Mucosa of rectum (tissue), 2 donors: Measurements from ENCODE around the gene IRS4.

ENCODE experiments used
- H3K27ac ChIP-seq, 2 donors: one replicate each; pipeline ENCODE4 v1.7.0; 2013; ENCODE audit warnings: inconsistent platforms in 2 of 2, low read depth in 2 of 2, low read length in 2 of 2
- H3K27me3 ChIP-seq, 2 donors: one replicate each; pipeline ENCODE4 v1.7.0; 2013; ENCODE audit warnings: low read length in 2 of 2; ENCODE audit not compliant: control insufficient read depth in 2 of 2, insufficient read depth in 2 of 2
- H3K36me3 ChIP-seq, 2 donors: one replicate each; pipeline ENCODE4 v1.7.0; 2013; ENCODE audit warnings: low read length in 2 of 2; ENCODE audit not compliant: control insufficient read depth in 2 of 2, insufficient read depth in 2 of 2
- H3K4me1 ChIP-seq, 2 donors: one replicate each; pipeline ENCODE4 v1.7.0; 2013; ENCODE audit warnings: low read length in 2 of 2, mild to moderate bottlenecking in 1 of 2; ENCODE audit not compliant: control insufficient read depth in 2 of 2, insufficient read depth in 2 of 2
- H3K4me3 ChIP-seq, 2 donors: one replicate each; pipeline ENCODE4 v1.7.0; 2013; ENCODE audit warnings: low read length in 2 of 2
- H3K9ac ChIP-seq, 2 donors: one replicate each; pipeline ENCODE4 v1.7.0; 2013; ENCODE audit warnings: low read length in 2 of 2, low read depth in 1 of 2, mild to moderate bottlenecking in 1 of 2
- H3K9me3 ChIP-seq, 2 donors: one replicate each; pipeline ENCODE4 v1.7.0; 2013; ENCODE audit warnings: low read length in 2 of 2; ENCODE audit not compliant: control insufficient read depth in 2 of 2
- donor health status: healthy.
- donor health status: Normal muscosa, but diverticular disease.

Gene IRS4

GRCh38 chrX:108736509-108737479 is at the start of gene IRS4:
IRS4 (minus strand) TSS chrX:108736563.
- peaks cover 15 to 17% of the 10 kb centered on the region in 2 donors for H3K27me3 ChIP-seq
- H3K27ac ChIP-seq: no peak within 1 kb of the TSS
- no peaks in the 10 kb centered on the region for H3K4me1 ChIP-seq
- no peak within 1 kb of the TSS for H3K9ac ChIP-seq
- peak within 1 kb of the TSS in 1 of 2 donors; percentile 22 for H3K4me3 ChIP-seq
- no peaks in the 10 kb centered on the region for H3K36me3 ChIP-seq
- H3K9me3 ChIP-seq: no peaks in the 10 kb centered on the region

DNA sequence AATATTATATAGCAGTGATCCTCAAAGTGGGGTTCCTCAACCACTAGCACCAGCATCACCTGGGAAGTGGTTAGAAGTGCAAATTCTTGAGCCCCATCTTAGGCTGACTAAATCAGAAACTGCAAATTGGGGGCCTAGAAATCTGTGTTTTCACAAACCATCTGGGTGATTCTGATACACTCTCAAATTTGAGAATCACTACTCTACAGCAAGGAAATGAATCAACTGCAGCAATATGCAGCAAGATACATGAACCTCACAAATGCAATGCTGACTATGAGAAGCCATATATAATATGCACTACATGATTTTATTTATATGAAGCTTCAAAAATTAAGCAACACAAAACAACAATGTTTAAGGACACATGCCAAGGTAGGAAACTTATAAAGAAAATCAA is 36.2 kb upstream of the IRS4 start:
- no peak overlapping the region for H3K27ac ChIP-seq
- no peaks in the 10 kb centered on the region for H3K4me1 ChIP-seq
- no peaks in the 10 kb centered on the region for H3K27me3 ChIP-seq
- H3K9ac ChIP-seq: no peak overlapping the region
- H3K9me3 ChIP-seq: no peaks in the 10 kb centered on the region
- H3K4me3 ChIP-seq: no peak overlapping the region
- no peaks in the 10 kb centered on the region for H3K36me3 ChIP-seq

GRCh38 chrX:108763559-108763958 is 27.2 kb upstream of the IRS4 start:
- Histone ChIP-seq H3K27me3 (no peaks in the 10 kb centered on the region), H3K27ac (no peak overlapping the region), H3K9me3 (no peaks in the 10 kb centered on the region), H3K36me3 (no peaks in the 10 kb centered on the region), H3K4me3 (no peak overlapping the region), H3K4me1 (no peaks in the 10 kb centered on the region), H3K9ac (no peak overlapping the region)

- Histone ChIP-seq H3K4me3 (no peak overlapping the region), H3K27me3 (peaks cover 5 to 6% of the 10 kb centered on the region in 2 donors)
Observed at GRCh38 chrX:108740299-108740774, 4.0 kb upstream of the IRS4 start.

GRCh38 chrX:108737754-108738153 is 1.4 kb upstream of the IRS4 start:
- Histone ChIP-seq H3K4me1 (no peaks in the 10 kb centered on the region), H3K27ac (no peak overlapping the region), H3K36me3 (no peaks in the 10 kb centered on the region), H3K4me3 (no peak overlapping the region), H3K9me3 (no peaks in the 10 kb centered on the region), H3K27me3 (peaks cover 14 to 16% of the 10 kb centered on the region in 2 donors), H3K9ac (no peak overlapping the region)

More at GRCh38 chrX:108740299-108740774, 4.0 kb upstream of the IRS4 start:
- Histone ChIP-seq H3K36me3 (no peaks in the 10 kb centered on the region), H3K27ac (no peak overlapping the region), H3K9ac (no peak overlapping the region), H3K4me1 (no peaks in the 10 kb centered on the region), H3K9me3 (no peaks in the 10 kb centered on the region)

GRCh38 chrX:108735679-108736508 is 469 bp downstream of the IRS4 start:
- no peak overlapping the region for H3K27ac ChIP-seq
- H3K4me3 ChIP-seq: peak overlapping the region in 1 of 2 donors; percentile 22
- H3K4me1 ChIP-seq: no peaks in the 10 kb centered on the region
- H3K27me3 ChIP-seq: peaks cover 15 to 26% of the 10 kb centered on the region in 2 donors
- no peak overlapping the region for H3K9ac ChIP-seq
- H3K36me3 ChIP-seq: no peaks in the 10 kb centered on the region
- H3K9me3 ChIP-seq: no peaks in the 10 kb centered on the region

DNA sequence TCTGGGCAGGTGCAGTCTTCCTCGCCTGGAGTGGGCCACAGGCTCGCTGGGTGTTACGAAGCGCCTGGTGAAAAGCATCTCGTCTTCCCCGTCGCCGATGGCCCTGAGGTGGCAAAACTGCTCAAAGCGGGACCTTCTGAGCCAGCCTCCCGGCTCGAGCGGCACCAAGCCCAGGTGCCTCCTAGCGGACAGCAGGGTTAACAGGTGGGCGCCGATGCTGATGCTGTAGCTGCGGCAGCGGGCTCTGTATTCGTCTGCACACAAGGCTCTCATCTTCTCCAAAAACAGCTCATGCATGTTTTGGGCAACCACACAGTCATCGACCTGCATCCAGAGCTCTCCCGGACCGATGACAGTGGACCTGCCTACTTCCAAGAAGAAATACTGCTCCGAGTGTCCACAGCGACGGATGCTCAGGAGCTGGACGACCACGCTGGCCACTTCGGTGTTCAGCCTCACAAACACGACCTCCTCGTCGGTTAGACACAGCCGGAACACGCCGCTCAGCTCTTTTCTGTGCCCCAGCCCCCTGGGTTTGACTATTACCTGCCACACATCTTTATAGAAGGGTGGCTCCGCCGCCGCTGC is 1.2 kb downstream of the IRS4 start:
- peaks cover 15 to 27% of the 10 kb centered on the region in 2 donors for H3K27me3 ChIP-seq
- H3K4me3 ChIP-seq: no peak overlapping the region

DNA sequence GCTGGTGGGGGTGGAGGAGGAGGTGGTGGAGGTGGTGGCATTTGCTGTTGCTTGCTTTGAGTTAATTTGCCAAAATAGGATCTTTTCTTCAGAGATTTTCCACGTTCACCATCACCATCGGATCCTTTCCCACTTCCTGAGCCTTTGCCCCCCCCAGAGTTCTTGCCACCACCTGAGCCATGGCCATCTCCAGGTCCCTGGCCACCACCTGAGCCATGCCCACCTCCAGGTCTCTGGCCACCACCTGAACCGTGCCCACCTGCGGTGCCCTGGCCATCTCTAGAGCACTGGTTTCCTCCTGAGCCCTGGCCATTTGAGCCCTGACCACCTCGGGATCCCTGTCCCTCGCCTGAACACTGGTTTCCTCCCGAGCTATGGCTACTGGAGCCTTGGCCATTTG is 1.9 kb downstream of the IRS4 start:
- Histone ChIP-seq H3K27ac (no peak overlapping the region), H3K27me3 (peaks cover 15 to 27% of the 10 kb centered on the region in 2 donors), H3K9ac (no peak overlapping the region), H3K4me1 (no peaks in the 10 kb centered on the region), H3K4me3 (no peak overlapping the region), H3K9me3 (no peaks in the 10 kb centered on the region), H3K36me3 (no peaks in the 10 kb centered on the region)

More for the DNA sequence above, 1.2 kb downstream of the IRS4 start:
- H3K9me3 ChIP-seq: no peaks in the 10 kb centered on the region
- H3K4me1 ChIP-seq: no peaks in the 10 kb centered on the region
- H3K36me3 ChIP-seq: no peaks in the 10 kb centered on the region
- no peak overlapping the region for H3K27ac ChIP-seq
- no peak overlapping the region for H3K9ac ChIP-seq

DNA sequence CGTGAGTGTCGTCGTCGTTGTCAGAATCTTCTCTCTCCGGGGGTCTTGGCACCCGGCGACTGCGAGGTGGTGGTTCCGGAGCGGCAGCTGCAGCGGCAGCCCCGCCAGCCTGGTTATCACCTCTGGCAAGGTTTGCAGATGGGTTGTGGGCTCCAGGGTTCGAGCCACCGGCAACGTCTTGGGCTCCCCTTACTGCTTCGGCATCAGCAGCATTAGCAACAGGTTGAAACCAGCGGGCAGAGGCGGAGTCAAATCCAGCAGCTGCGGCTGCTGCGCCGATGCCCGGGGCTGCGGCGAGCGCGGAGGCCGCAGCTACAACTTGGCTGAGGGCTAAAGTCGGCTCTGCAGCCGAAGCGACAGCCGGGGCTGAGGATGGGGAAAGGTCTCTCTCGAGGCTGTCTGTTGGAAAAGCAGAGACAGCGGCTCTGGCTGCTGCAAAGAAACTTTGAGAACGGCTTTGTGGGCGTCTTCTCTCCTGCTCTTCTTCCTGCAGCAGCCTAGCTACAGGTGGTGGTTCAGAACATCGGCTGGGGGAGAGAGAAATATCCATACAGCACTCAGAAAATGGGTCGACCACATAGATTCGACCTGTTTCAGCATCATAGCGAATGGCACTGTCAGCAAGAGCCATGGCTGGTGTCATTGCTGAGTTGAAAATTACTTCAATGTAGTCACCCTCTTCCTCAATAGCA is 3.6 kb downstream of the IRS4 start:
- Histone ChIP-seq H3K27me3 (peaks cover 15 to 27% of the 10 kb centered on the region in 2 donors), H3K36me3 (no peaks in the 10 kb centered on the region), H3K4me3 (no peak overlapping the region), H3K9me3 (no peaks in the 10 kb centered on the region), H3K9ac (no peak overlapping the region), H3K4me1 (no peaks in the 10 kb centered on the region), H3K27ac (no peak overlapping the region)
